ENCODE results near the gene SAMD3.
A peak's percentile ranks its signal among the peaks of the same experiment; 100 is the strongest.
"Not testable (repeated sequence)": the region's sequence is repeated elsewhere in the genome, so short reads cannot be mapped to it uniquely, and the experiment has no call there.

Gene SAMD3

DNA sequence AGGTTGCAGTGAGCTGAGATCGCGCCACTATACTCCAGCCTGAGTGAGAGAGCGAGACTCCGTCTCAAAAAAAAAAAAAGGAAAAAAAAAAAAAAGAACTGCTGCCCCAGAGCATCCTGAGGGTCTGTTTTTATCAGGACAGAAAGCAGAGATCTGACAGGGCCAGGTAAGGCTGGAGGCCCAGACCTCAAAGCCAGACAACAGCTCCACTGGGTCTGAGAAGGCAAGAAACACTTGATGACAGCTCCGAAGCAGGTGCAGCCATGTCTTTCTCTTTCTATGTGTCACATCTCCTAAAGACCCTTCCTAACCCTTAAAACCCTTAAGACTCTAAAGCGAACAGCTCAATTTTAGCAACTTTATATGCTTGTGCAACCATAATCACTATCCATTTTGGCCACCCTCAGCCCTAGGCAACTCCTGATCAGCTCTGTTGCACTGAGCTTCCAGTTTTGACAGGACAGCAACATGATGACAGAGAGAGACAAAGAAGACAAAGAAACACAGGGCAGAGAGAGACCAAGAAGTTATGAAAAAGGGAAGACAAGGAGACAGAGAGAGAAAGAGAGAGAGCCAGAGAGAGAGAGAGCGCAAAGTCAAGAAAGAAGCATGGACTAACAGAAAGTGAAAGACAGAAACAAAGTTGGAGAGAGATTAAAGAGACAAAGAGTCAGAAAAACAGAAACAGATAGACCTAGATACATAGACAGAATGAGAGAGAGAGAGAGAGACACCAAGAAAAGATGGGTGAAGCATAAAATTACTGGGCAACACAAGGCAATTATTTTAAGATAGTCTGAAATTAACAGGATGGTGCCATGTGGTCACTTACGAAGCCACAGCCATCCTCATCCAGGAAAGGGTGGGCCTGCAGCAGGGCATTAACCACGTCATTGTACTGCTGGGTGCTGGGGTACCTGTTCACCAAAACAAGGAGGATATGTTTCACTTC, 39.2 kb downstream of the SAMD3 start:
- no peak for DNase-seq (ENCODE audit: low read depth)
- TF ChIP-seq, protein P1, sequence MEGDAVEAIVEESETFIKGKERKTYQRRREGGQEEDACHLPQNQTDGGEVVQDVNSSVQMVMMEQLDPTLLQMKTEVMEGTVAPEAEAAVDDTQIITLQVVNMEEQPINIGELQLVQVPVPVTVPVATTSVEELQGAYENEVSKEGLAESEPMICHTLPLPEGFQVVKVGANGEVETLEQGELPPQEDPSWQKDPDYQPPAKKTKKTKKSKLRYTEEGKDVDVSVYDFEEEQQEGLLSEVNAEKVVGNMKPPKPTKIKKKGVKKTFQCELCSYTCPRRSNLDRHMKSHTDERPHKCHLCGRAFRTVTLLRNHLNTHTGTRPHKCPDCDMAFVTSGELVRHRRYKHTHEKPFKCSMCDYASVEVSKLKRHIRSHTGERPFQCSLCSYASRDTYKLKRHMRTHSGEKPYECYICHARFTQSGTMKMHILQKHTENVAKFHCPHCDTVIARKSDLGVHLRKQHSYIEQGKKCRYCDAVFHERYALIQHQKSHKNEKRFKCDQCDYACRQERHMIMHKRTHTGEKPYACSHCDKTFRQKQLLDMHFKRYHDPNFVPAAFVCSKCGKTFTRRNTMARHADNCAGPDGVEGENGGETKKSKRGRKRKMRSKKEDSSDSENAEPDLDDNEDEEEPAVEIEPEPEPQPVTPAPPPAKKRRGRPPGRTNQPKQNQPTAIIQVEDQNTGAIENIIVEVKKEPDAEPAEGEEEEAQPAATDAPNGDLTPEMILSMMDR (IDR thresholded peaks at IDR 0.05; ENCODE audit: low read length, missing control alignments): no peak
- no peak overlapping the region for H3K4me3 ChIP-seq (replicated peaks; ENCODE audit: low read depth, low read length)

DNA sequence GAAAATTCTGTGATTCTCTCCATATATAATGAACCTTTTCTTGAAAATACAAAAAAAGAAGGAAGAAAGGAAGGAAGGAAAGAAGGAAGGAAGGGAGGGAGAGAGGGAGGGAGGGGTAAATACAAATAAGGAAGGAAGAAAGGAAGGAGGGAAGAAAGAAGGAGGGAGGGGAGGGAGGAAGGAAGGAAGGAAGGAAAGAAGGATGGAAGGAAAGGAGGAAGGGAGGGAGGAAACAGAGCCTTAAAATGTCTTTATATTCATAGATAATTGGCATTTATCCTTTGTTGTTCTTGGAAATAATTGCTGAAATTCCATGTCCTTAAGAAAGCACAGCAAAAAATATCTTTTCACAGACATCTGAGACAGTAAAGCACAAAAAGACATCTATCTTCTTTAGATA, 40.3 kb downstream of the SAMD3 start:
- no peak overlapping the region for H3K4me3 ChIP-seq (replicated peaks; ENCODE audit: low read depth, low read length)
- TF ChIP-seq, protein P1 (IDR thresholded peaks at IDR 0.05; ENCODE audit: low read length, missing control alignments): no peak
- DNase-seq (ENCODE audit: low read depth): no peak

DNA sequence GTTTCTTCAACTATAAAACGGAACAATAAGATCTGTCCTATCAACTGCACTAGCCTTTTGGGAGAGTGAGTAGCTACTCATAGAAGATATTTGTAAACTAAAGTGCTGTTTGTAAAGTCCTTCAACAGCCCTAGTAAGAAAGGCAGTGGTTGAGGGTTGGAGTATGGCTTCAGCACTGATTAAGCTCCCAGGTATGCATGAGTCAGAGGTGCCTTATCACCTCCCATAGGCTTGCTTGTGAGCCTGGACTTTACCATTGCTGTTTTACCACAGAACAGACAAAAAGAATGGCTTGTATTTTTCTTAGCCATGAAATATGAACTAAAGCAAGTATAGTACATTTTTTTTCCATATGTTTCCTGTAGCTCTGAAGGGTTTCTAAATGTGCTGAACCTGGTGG, 44.1 kb downstream of the SAMD3 start:
- TF ChIP-seq, protein P1 (IDR thresholded peaks at IDR 0.05; ENCODE audit: low read length, missing control alignments): no peak
- no peak overlapping the region for H3K4me3 ChIP-seq (replicated peaks; ENCODE audit: low read depth, low read length)
- peak; percentile 84 for DNase-seq (ENCODE audit: low read depth)

DNA sequence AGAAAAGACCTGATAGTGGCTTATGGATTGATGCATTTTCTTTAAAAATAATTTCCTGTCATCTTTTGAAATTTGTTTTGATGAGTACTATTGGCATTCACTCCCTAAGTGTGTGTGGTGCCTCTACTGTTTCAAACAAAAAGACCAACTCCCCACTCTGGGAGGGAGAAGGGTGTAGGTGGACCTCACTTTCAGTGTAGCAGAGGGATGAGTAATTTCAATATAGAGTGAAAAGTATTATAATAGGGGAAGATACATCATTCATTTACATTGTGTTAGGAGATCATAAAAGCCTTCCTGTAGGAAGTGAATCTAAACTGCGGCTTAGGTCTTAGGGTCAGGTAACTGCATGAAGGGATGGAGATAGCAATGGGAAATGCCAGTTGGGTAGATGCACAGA, 46.4 kb downstream of the SAMD3 start:
- H3K4me3 ChIP-seq (replicated peaks; ENCODE audit: low read depth, low read length): no peak overlapping the region
- DNase-seq (ENCODE audit: low read depth): no peak
- TF ChIP-seq, protein P1 (IDR thresholded peaks at IDR 0.05; ENCODE audit: low read length, missing control alignments): no peak

DNA sequence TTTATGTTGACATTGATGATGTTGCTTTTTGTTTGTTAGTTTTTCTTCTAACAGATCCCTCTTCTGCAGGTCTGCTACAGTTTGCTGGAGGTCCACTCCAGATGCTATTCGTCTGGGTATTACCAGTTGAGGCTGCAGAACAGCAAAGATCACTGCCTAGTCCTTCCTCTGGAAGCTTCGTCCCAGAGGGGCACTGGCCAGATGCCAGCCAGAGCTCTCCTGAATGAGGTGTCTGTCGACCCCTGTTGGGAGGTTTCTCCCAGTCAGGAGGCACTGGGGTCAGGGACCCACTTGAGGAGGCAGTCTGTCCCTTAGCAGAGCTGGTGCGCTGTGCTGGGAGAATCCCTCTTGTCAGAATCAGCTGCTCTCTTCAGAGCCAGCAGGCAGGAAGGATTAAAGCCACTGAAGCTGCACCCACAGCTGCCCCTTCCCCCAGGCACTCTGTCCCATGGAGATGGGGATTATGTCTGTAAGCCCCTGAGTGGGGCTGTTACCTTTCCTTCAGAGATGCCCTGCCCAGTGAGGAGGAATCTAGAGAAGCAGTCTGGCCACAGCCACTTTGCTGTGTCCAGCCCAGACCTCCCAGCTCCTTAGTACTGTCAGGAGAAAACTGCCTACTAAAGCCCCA, 49.3 kb downstream of the SAMD3 start:
- not testable (repeated sequence) for DNase-seq (ENCODE audit: low read depth); H3K4me3 ChIP-seq (replicated peaks; ENCODE audit: low read depth, low read length)

DNA sequence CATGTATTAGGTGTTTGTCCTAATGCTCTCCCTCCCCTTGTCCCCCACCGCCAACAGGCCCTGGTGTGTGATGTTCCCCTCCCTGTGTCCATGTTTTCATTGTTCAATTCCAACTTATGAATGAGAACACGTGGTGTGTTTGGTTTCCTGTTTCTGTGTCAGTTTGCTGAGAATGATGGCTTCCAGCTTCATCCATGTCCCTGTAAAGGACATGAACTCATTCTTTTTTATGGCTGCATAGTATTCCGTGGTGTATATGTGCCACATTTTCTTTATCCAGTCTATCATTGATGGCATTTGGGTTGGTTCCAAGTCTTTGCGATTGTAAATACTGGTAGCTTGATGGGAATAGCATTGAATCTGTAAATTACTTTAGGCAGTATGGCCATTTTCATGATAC, 52.6 kb downstream of the SAMD3 start:
- not testable (repeated sequence) for DNase-seq (ENCODE audit: low read depth); H3K4me3 ChIP-seq (replicated peaks; ENCODE audit: low read depth, low read length)

DNA sequence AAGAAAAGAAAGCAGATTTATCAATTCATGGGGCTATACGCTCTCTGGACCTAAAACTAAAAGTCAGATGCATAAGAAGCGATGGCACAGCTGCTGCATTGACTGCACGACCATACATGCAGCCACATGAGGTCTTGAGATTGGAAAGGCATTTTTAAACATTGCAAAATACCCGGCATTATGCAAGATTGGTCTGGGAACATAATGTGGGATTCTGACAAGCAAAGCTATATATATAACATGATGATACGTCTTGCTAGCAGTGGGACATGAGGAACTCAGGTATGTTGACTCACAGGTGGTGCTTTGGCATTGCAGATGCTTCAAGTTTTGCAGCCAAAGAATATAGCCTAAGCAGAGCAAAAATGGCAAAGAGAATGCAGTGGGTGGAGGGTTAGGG, 55.1 kb downstream of the SAMD3 start:
- no peak overlapping the region for H3K4me3 ChIP-seq (replicated peaks; ENCODE audit: low read depth, low read length)
- TF ChIP-seq, protein P1 (IDR thresholded peaks at IDR 0.05; ENCODE audit: low read length, missing control alignments): no peak
- peak; percentile 77 for DNase-seq (ENCODE audit: low read depth)

DNA sequence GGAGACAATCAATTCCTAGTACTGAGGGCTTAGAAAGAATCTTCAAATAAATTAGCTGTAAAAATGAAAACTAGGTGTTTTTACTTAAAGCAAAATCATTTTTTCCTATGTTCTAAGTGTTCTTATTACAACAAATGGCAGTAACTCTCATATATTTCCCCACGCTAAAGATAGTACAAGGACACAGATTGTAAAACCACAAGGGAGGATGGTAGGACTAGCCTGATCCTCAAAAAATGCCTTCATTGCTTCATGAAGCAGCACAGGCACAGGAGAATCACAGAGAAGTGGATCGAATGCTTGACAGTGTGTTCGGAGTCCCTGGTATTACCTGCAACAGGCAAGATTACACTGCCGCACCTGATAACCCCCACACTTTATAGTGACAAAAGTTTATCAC, 58.5 kb downstream of the SAMD3 start:
- H3K4me3 ChIP-seq (replicated peaks; ENCODE audit: low read depth, low read length): no peak overlapping the region
- TF ChIP-seq, protein P1 (IDR thresholded peaks at IDR 0.05; ENCODE audit: low read length, missing control alignments): no peak
- DNase-seq (ENCODE audit: low read depth): no peak
